ENCODE measurements around the gene COASY.
"Not testable (repeated sequence)": the region's sequence is repeated elsewhere in the genome, so short reads cannot be mapped to it uniquely, and the experiment has no call there.

The COASY gene

GRCh38 chr17:42554250-42555121 is 7.5 kb upstream of the COASY start:
- DNase-seq, result peak; percentile 95
- Mint-ChIP-seq H3K4me3 (peak overlapping the region; percentile 88), H3K27me3 (ENCODE audit: low read depth, poor library complexity) (no peaks in the 10 kb centered on the region), H3K36me3 (ENCODE audit: low read depth) (no peaks in the 10 kb centered on the region), H3K4me1 (peaks cover 54% of the 10 kb centered on the region), H3K9me3 (no peaks in the 10 kb centered on the region), H3K27ac (peak overlapping the region; percentile 89)
- TF ChIP-seq CTCF (IDR thresholded peaks at IDR 0.05), result no peak

- Mint-ChIP-seq H3K9me3 (no peaks in the 10 kb centered on the region), H3K36me3 (ENCODE audit: low read depth) (no peaks in the 10 kb centered on the region), H3K4me1 (peaks cover 54% of the 10 kb centered on the region), H3K4me3 (peak overlapping the region; percentile 88), H3K27ac (peak overlapping the region; percentile 80), H3K27me3 (ENCODE audit: low read depth, poor library complexity) (no peaks in the 10 kb centered on the region)
- no peak for DNase-seq
- TF ChIP-seq CTCF (IDR thresholded peaks at IDR 0.05), result no peak
Measured at GRCh38 chr17:42555122-42555622, 6.8 kb upstream of the COASY start.

GRCh38 chr17:42555961-42556617 is 5.9 kb upstream of the COASY start:
- H3K4me3 Mint-ChIP-seq, result peak overlapping the region; percentile 88
- TF ChIP-seq CTCF (IDR thresholded peaks at IDR 0.05), result peak; percentile 19
- not testable (repeated sequence) for H3K36me3 Mint-ChIP-seq (ENCODE audit: low read depth); H3K27me3 Mint-ChIP-seq (ENCODE audit: low read depth, poor library complexity); H3K9me3 Mint-ChIP-seq; DNase-seq; H3K27ac Mint-ChIP-seq
- peaks cover 55% of the 10 kb centered on the region for H3K4me1 Mint-ChIP-seq

GRCh38 chr17:42559075-42559474 is 2.9 kb upstream of the COASY start:
- Mint-ChIP-seq H3K36me3 (ENCODE audit: low read depth) (no peaks in the 10 kb centered on the region), H3K9me3 (no peaks in the 10 kb centered on the region), H3K27me3 (ENCODE audit: low read depth, poor library complexity) (no peaks in the 10 kb centered on the region), H3K4me3 (no peak overlapping the region), H3K4me1 (peaks cover 55% of the 10 kb centered on the region), H3K27ac (no peak overlapping the region)
- TF ChIP-seq CTCF (IDR thresholded peaks at IDR 0.05), result no peak
- no peak for DNase-seq

GRCh38 chr17:42560246-42560645 is 1.7 kb upstream of the COASY start:
- TF ChIP-seq CTCF (IDR thresholded peaks at IDR 0.05), result no peak
- H3K36me3 Mint-ChIP-seq (ENCODE audit: low read depth), result no peaks in the 10 kb centered on the region
- no peak for DNase-seq
- peak overlapping the region; percentile 70 for H3K4me3 Mint-ChIP-seq
- peak overlapping the region; percentile 40 for H3K27ac Mint-ChIP-seq
- no peaks in the 10 kb centered on the region for H3K27me3 Mint-ChIP-seq (ENCODE audit: low read depth, poor library complexity)
- H3K9me3 Mint-ChIP-seq, result no peaks in the 10 kb centered on the region
- H3K4me1 Mint-ChIP-seq, result peaks cover 51% of the 10 kb centered on the region

Data from nephron progenitor cell (in vitro differentiated cells).